Body of pancreas (tissue), 4 donors: Measurements from ENCODE around the gene BMPR1B. TPM values are rescaled to one million over a fixed set of nuclear protein-coding genes. Genes with fewer than 3 reads are reported as not detected.

Source experiments
- ATAC-seq: fragments of 150-250 bp; one replicate; pipeline ENCODE4 v1.9.1; 2016
- DNase-seq, 4 donors: peaks; one replicate each; pipeline ENCODE4 v3.0.0-alpha.2; 2019
- H3K27ac ChIP-seq, 4 donors: fragments of 200-600 bp; sonication (generic); 1 replicate in 3 of 4; 2 replicates in 1 of 4; pipeline versions ENCODE4 v1.5.1 to v1.6.1; 2016 to 2019; ENCODE audit warnings: mild to moderate bottlenecking in 1 of 4, mixed read lengths in 1 of 4, moderate library complexity in 1 of 4
- H3K27me3 ChIP-seq, 2 donors: fragments of 200-600 bp; sonication (generic); one replicate each; pipeline ENCODE4 v1.6.0; 2016; ENCODE audit warnings: mild to moderate bottlenecking in 1 of 2
- H3K36me3 ChIP-seq, 2 donors: fragments of 200-600 bp; sonication (generic); replicated peaks in 1 of 2; 2 replicates each; pipeline ENCODE4 v1.5.1; 2016; ENCODE audit warnings: low read depth in 2 of 2; ENCODE audit not compliant: insufficient read depth in 1 of 2
- H3K4me1 ChIP-seq: fragments of 200-600 bp; sonication (generic); one replicate; pipeline ENCODE4 v1.6.0; 2016
- H3K4me3 ChIP-seq, 2 donors: fragments of 200-600 bp; sonication (generic); 1 replicate in 1 of 2; 2 replicates in 1 of 2; pipeline ENCODE4 v1.5.1; 2016 to 2019
- H3K9me3 ChIP-seq, 3 donors: fragments of 200-600 bp; sonication (generic); 1 replicate in 2 of 3; 2 replicates in 1 of 3; pipeline ENCODE4 v1.5.1; 2016
- POLR2A ChIP-seq, 3 donors: fragments of 450-650 bp; IDR thresholded peaks; one replicate each; pipeline ENCODE4 v1.6.1; 2016; ENCODE audit warnings: antibody characterized with exemption in 3 of 3, mild to moderate bottlenecking in 2 of 3
- WGBS, 2 donors: methylation state at CpG; one replicate each; pipeline ENCODE4 v1.1.5; 2017; 5-methylcytosine and 5-hydroxymethylcytosine counted together
- intact Hi-C: fragments of 100-400 bp; cut with DNase I; formaldehyde crosslinking; loops from one replicate; pipeline ENCODE4 v1.15.1; 2023
- total RNA-seq, 2 donors: library from RNA; depleted of rRNA; stranded (reverse); fragments of >200 nt; gene quantifications; one replicate each; pipeline ENCODE4 v1.1.0, GENCODE V29; 2016
- TF ChIP-seq, protein P1 (sequence below), 7 experiments: fragments of 450-650 bp in 4 of 7; fragments of 200-600 bp in 3 of 7; sonication (generic) in 3 of 7; IDR thresholded peaks; one replicate each; pipeline ENCODE4 v1.5.1; 2016 to 2019; ENCODE audit warnings: antibody characterized with exemption in 7 of 7

BMPR1B gene
- total RNA-seq, 2 donors from 2014 or later: 0.99 to 1.3 TPM

GRCh38 chr4:94802091-94802490, 44.3 kb downstream of the BMPR1B start:
- 34 to 48% methylated on average over 4 of the region's 4 CpGs for WGBS, 2 donors
- no peak for TF ChIP-seq POLR2A (IDR thresholded peaks at IDR 0.05)
- TF ChIP-seq, protein P1, sequence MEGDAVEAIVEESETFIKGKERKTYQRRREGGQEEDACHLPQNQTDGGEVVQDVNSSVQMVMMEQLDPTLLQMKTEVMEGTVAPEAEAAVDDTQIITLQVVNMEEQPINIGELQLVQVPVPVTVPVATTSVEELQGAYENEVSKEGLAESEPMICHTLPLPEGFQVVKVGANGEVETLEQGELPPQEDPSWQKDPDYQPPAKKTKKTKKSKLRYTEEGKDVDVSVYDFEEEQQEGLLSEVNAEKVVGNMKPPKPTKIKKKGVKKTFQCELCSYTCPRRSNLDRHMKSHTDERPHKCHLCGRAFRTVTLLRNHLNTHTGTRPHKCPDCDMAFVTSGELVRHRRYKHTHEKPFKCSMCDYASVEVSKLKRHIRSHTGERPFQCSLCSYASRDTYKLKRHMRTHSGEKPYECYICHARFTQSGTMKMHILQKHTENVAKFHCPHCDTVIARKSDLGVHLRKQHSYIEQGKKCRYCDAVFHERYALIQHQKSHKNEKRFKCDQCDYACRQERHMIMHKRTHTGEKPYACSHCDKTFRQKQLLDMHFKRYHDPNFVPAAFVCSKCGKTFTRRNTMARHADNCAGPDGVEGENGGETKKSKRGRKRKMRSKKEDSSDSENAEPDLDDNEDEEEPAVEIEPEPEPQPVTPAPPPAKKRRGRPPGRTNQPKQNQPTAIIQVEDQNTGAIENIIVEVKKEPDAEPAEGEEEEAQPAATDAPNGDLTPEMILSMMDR (IDR thresholded peaks at IDR 0.05): no peak
- no peaks in the 10 kb centered on the region for H3K27me3 ChIP-seq
- H3K9me3 ChIP-seq: no peaks in the 10 kb centered on the region
- no peak overlapping the region for H3K27ac ChIP-seq
- intact Hi-C loops: no loop called here
- ATAC-seq (no peak), DNase-seq (no peak)
- H3K36me3 ChIP-seq: no peaks in the 10 kb centered on the region
- no peaks in the 10 kb centered on the region for H3K4me1 ChIP-seq
- H3K4me3 ChIP-seq: no peak overlapping the region

DNA sequence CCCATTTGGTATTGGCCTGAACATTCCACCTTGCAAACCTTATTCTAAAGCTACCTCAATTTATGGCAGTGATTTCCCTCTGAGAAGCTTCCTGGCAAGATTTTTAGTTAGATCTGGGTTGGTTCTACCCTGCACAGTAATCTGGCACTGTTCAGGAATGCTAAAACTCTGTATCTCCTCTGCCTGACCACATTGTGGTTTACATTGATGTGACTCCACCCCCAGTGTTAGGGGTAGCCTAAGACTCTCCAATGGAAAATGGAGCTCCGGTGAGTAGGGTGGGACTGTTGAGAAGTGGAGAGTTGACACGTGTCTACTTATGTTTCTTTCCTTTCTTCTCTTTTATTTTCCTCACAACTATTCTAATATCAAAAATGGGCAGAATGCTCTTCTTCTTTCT, 45.4 kb downstream of the BMPR1B start:
- Histone ChIP-seq H3K9me3 (no peaks in the 10 kb centered on the region), H3K4me3 (no peak overlapping the region), H3K4me1 (no peaks in the 10 kb centered on the region), H3K27ac (no peak overlapping the region), H3K36me3 (no peaks in the 10 kb centered on the region), H3K27me3 (no peaks in the 10 kb centered on the region)
- intact Hi-C loops: no loop called here
- TF ChIP-seq, protein P1 (IDR thresholded peaks at IDR 0.05): no peak
- TF ChIP-seq POLR2A (IDR thresholded peaks at IDR 0.05): no peak
- no peak for ATAC-seq
- DNase-seq: no peak
- 65 to 83% methylated on average over 2 of the region's 2 CpGs for WGBS, 2 donors

DNA sequence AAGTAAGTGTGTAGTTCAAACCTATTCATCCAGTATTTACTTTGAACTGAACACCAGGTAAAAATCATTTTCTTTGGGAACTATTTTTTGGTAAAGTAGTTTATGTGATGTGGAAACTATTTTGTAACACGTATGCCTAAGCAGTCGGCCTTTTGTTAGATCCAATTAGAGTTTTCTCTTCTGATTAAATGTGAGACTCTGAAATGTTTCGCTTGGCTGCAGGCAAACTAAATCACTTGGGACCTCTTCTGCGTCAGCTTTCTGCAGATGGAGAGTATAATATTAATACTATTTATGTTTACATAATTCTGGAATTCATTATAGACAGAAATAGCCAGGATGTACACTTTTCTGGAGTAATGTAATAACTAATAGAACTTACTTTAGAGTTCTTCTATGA, 46.9 kb downstream of the BMPR1B start:
- DNase-seq (no peak), ATAC-seq (no peak)
- no peaks in the 10 kb centered on the region for H3K4me1 ChIP-seq
- H3K27me3 ChIP-seq: no peaks in the 10 kb centered on the region
- H3K27ac ChIP-seq: no peak overlapping the region
- no peak overlapping the region for H3K4me3 ChIP-seq
- intact Hi-C loops: no loop called here
- H3K36me3 ChIP-seq: no peaks in the 10 kb centered on the region
- TF ChIP-seq, protein P1 (IDR thresholded peaks at IDR 0.05): no peak
- no peak for TF ChIP-seq POLR2A (IDR thresholded peaks at IDR 0.05)
- H3K9me3 ChIP-seq: no peaks in the 10 kb centered on the region
- WGBS, 2 donors: 67 to 80% methylated on average over 4 of the region's 4 CpGs

DNA sequence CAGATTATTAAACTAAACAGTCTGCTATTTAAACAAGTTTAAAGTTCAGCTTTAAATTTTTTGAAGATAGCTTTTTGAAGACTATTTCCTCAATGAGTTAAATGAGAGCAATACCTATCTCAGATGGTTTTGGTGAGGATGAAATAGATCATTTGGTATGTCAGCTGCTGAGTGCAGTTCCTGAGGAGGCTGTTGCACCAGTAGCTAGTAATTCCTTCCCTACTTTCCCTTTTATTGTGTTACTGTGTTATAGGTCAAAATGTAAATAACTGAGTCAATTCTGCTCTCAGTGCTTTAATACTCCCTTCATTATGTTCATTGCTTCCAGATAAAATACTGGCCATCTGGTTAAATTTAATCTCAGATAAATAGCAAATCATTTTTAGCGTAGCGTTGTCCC, 48.6 kb downstream of the BMPR1B start:
- Histone ChIP-seq H3K4me1 (no peaks in the 10 kb centered on the region), H3K27me3 (no peaks in the 10 kb centered on the region), H3K4me3 (no peak overlapping the region), H3K27ac (no peak overlapping the region), H3K9me3 (no peaks in the 10 kb centered on the region), H3K36me3 (no peaks in the 10 kb centered on the region)
- 95 to 98% methylated on average over 2 of the region's 2 CpGs for WGBS, 2 donors
- DNase-seq (no peak), ATAC-seq (no peak)
- intact Hi-C loops: no loop called here
- TF ChIP-seq POLR2A (IDR thresholded peaks at IDR 0.05): no peak

DNA sequence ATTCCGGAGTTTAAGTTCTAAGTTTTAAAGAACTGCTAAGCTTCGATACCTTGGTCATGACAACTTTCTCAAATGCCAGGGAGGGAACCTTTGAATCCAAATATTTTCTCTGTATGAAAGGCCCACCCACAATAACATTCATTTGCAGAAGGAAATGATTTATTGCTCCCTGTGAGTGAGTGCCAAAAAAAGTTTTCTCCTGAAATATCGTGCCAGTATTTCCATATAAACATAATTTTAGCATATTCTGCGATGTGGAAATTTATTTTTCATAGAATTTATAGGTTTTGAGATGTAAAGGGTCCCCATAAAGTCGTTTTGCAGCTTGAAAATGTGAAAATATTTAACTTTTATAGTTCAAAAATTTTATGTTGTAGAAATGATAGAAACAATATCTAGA, 53.9 kb downstream of the BMPR1B start:
- DNase-seq (no peak), ATAC-seq (no peak)
- no peaks in the 10 kb centered on the region for H3K4me1 ChIP-seq
- intact Hi-C loops: no loop called here
- WGBS, 2 donors: 52 to 53% methylated on average over 5 of the region's 5 CpGs
- H3K36me3 ChIP-seq: no peaks in the 10 kb centered on the region
- H3K27me3 ChIP-seq: no peaks in the 10 kb centered on the region
- H3K9me3 ChIP-seq: no peaks in the 10 kb centered on the region
- no peak overlapping the region for H3K4me3 ChIP-seq
- TF ChIP-seq POLR2A (IDR thresholded peaks at IDR 0.05): no peak
- TF ChIP-seq, protein P1 (IDR thresholded peaks at IDR 0.05): no peak
- H3K27ac ChIP-seq: no peak overlapping the region
